Measurements from ENCODE around the gene EBF3. TPM values are rescaled to one million over a fixed set of nuclear protein-coding genes. Genes with fewer than 3 reads are reported as not detected.

The EBF3 gene
- total RNA-seq, 1 donor from 2014 or later = 0.07 TPM

GRCh38 chr10:129951970-129952265 is 12.2 kb downstream of the EBF3 start:
- Histone ChIP-seq H3K4me2 (ENCODE audit: low read length) (no peak overlapping the region), H3K27ac (ENCODE audit: low read depth, low read length) (no peak overlapping the region)
- H3K4me1 Mint-ChIP-seq (ENCODE audit: low read depth, unreplicated experiment) = peaks cover 2% of the 10 kb centered on the region

DNA sequence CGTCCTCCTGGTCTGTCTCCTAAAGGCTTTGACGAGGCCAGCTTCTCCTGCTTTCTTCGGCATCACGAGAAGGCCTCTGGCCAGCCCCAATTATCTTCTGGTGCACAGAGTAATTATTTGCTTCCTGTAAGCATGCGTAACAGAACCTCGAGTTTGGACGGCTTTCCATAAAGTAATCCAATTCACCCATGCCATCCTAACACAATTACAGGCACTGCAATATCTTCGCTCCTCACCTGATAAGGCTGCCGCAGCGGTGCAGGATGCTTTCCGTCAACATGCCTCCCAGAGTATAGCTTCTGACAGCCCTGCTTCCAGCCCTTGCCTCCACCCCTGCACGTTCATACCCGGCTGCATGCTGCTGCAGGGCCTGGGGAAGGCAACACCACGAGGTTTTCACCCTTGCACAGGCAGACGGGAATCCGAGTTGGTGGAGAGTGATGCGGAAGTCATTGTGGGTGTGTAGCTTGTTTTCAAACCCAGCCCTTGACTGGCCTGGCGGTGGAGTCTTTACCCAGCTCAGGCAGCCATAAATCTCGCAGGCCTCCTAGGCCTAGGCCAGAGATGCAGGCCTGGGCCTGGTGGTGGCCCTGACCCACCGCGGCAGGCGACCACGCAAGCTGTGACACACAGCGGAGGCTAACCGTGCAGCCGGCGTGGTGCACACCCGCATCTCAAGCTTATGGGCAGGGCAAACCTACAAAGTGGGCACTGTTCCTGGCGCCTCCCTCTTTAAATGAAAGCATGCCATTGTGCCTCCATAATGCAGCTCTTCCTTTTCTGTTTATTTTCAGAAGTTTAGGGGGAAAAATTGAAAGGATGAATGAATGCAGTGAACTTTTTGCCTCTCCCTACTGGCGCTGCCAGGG is 12.7 kb downstream of the EBF3 start:
- Histone ChIP-seq H3K9ac (ENCODE audit: low read length) (no peak overlapping the region), H3K4me1 (ENCODE audit: insufficient read depth, low read length) (no peaks in the 10 kb centered on the region)

More at GRCh38 chr10:129951970-129952265, 12.2 kb downstream of the EBF3 start:
- TF ChIP-seq CTCF (IDR thresholded peaks at IDR 0.05; ENCODE audit: insufficient read depth, low read depth, low read length) (no peak), EZH2 (IDR thresholded peaks at IDR 0.05; ENCODE audit: insufficient read depth, low read length) (no peak)
- Mint-ChIP-seq H3K27me3 (ENCODE audit: low read depth, unreplicated experiment) (peaks cover 47% of the 10 kb centered on the region), H3K4me3 (ENCODE audit: unreplicated experiment) (no peak overlapping the region), H3K36me3 (ENCODE audit: low read depth, unreplicated experiment) (no peaks in the 10 kb centered on the region), H3K9me3 (ENCODE audit: unreplicated experiment) (no peaks in the 10 kb centered on the region), H3K27ac (ENCODE audit: unreplicated experiment) (no peak overlapping the region)
- Histone ChIP-seq H4K20me1 (ENCODE audit: insufficient read depth, low read length) (no peaks in the 10 kb centered on the region), H3K36me3 (ENCODE audit: insufficient read depth, low read length) (no peaks in the 10 kb centered on the region), H3K4me1 (ENCODE audit: insufficient read depth, low read length) (no peaks in the 10 kb centered on the region), H3K4me3 (ENCODE audit: insufficient read depth, low read depth, low read length) (no peak overlapping the region), H3K79me2 (ENCODE audit: insufficient read depth, low read length) (no peaks in the 10 kb centered on the region), H3K9me3 (ENCODE audit: insufficient read depth, low read depth, low read length) (peaks cover 2% of the 10 kb centered on the region), H3K9ac (ENCODE audit: low read length) (no peak overlapping the region), H2AFZ (ENCODE audit: low read depth, low read length) (no peak overlapping the region), H3K27me3 (ENCODE audit: insufficient read depth, low read length) (peaks cover 23% of the 10 kb centered on the region)
- FAIRE-seq = no peak
- no peak for DNase-seq (ENCODE audit: low read depth)

More for the DNA sequence above, 12.7 kb downstream of the EBF3 start:
- Mint-ChIP-seq H3K27me3 (ENCODE audit: low read depth, unreplicated experiment) (peaks cover 46% of the 10 kb centered on the region), H3K36me3 (ENCODE audit: low read depth, unreplicated experiment) (no peaks in the 10 kb centered on the region), H3K27ac (ENCODE audit: unreplicated experiment) (no peak overlapping the region), H3K4me3 (ENCODE audit: unreplicated experiment) (no peak overlapping the region), H3K9me3 (ENCODE audit: unreplicated experiment) (no peaks in the 10 kb centered on the region), H3K4me1 (ENCODE audit: low read depth, unreplicated experiment) (peaks cover 2% of the 10 kb centered on the region)
- Histone ChIP-seq H2AFZ (ENCODE audit: low read depth, low read length) (no peak overlapping the region), H3K36me3 (ENCODE audit: insufficient read depth, low read length) (no peaks in the 10 kb centered on the region), H3K4me3 (ENCODE audit: insufficient read depth, low read depth, low read length) (no peak overlapping the region), H3K9me3 (ENCODE audit: insufficient read depth, low read depth, low read length) (peaks cover 2% of the 10 kb centered on the region), H4K20me1 (ENCODE audit: insufficient read depth, low read length) (no peaks in the 10 kb centered on the region), H3K27me3 (ENCODE audit: insufficient read depth, low read length) (peaks cover 18% of the 10 kb centered on the region), H3K79me2 (ENCODE audit: insufficient read depth, low read length) (no peaks in the 10 kb centered on the region), H3K27ac (ENCODE audit: low read depth, low read length) (no peak overlapping the region), H3K4me2 (ENCODE audit: low read length) (no peak overlapping the region)
- TF ChIP-seq CTCF (IDR thresholded peaks at IDR 0.05; ENCODE audit: insufficient read depth, low read depth, low read length) (no peak), EZH2 (IDR thresholded peaks at IDR 0.05; ENCODE audit: insufficient read depth, low read length) (no peak)
- FAIRE-seq (no peak), DNase-seq (ENCODE audit: low read depth) (no peak)

Measured in astrocyte (in vitro differentiated cells and primary cell).